Hepatocyte (in vitro differentiated cells): ENCODE data around the gene HERPUD1. TPM values are rescaled to one million over a fixed set of nuclear protein-coding genes. Genes with fewer than 3 reads are reported as not detected.

Experiments
- DNase-seq: peaks from one replicate; pipeline ENCODE4 v3.0.0-alpha.2; 2016; ENCODE audit warnings: low spot score
- H2AFZ ChIP-seq: fragments of 200-600 bp; sonication (generic); 2 replicates; pipeline ENCODE4 v1.6.0; 2016; ENCODE audit warnings: antibody characterized with exemption, mild to moderate bottlenecking
- H3K27ac ChIP-seq: fragments of 200-600 bp; sonication (generic); 2 replicates; pipeline ENCODE4 v1.5.1; 2016; ENCODE audit warnings: mild to moderate bottlenecking
- H3K27me3 ChIP-seq: fragments of 200-600 bp; sonication (generic); 2 replicates; pipeline ENCODE4 v1.6.1; 2016
- H3K36me3 ChIP-seq: fragments of 200-600 bp; sonication (generic); replicated peaks from 2 replicates; pipeline ENCODE4 v1.5.1; 2016; ENCODE audit warnings: low read depth; ENCODE audit not compliant: insufficient read depth
- H3K4me1 ChIP-seq: fragments of 200-600 bp; sonication (generic); 2 replicates; pipeline ENCODE4 v1.5.1; 2016; ENCODE audit warnings: mild to moderate bottlenecking, moderate library complexity; ENCODE audit not compliant: insufficient read depth
- H3K4me2 ChIP-seq: fragments of 200-600 bp; sonication (generic); 2 replicates; pipeline ENCODE4 v1.6.0; 2016
- H3K4me3 ChIP-seq: fragments of 200-600 bp; sonication (generic); 2 replicates; pipeline ENCODE4 v1.5.1; 2016; ENCODE audit warnings: mild to moderate bottlenecking
- H3K79me2 ChIP-seq: fragments of 200-600 bp; sonication (generic); 2 replicates; pipeline ENCODE4 v1.6.0; 2017; ENCODE audit warnings: mild to moderate bottlenecking
- H3K9me2 ChIP-seq: fragments of 200-600 bp; sonication (generic); replicated peaks from 2 replicates; pipeline ENCODE4 v1.6.0; 2017; ENCODE audit warnings: mild to moderate bottlenecking; ENCODE audit not compliant: insufficient read depth
- H3K9me3 ChIP-seq: fragments of 200-600 bp; sonication (generic); 2 replicates; pipeline ENCODE4 v1.5.1; 2016; ENCODE audit warnings: low read depth, mild to moderate bottlenecking
- H4K20me1 ChIP-seq: fragments of 200-600 bp; sonication (generic); 2 replicates; pipeline ENCODE4 v1.6.0; 2016; ENCODE audit warnings: mild to moderate bottlenecking; ENCODE audit not compliant: insufficient read depth, poor library complexity, severe bottlenecking
- CTCF ChIP-seq: fragments of 200-600 bp; sonication (generic); IDR thresholded peaks from 2 replicates; pipeline ENCODE4 v1.5.1; 2016; ENCODE audit warnings: antibody characterized with exemption, mild to moderate bottlenecking; ENCODE audit not compliant: poor library complexity
- EZH2 ChIP-seq: fragments of 200-600 bp; sonication (generic); IDR thresholded peaks from 2 replicates; pipeline ENCODE4 v1.6.1; 2016; ENCODE audit warnings: antibody characterized with exemption, mild to moderate bottlenecking, borderline replicate concordance
- EZH2phosphoT487 ChIP-seq: fragments of 200-600 bp; sonication (generic); IDR thresholded peaks from one replicate; pipeline ENCODE4 v1.6.1; 2018; ENCODE audit warnings: antibody characterized with exemption, mild to moderate bottlenecking, low read depth, moderate library complexity; ENCODE audit not compliant: unreplicated experiment, severe bottlenecking
- WGBS: methylation state at CpG from one replicate; pipeline ENCODE4 v1.1.6; 2016; ENCODE audit warnings: low lambda C conversion rate; ENCODE audit errors: missing lambda C conversion rate; 5-methylcytosine and 5-hydroxymethylcytosine counted together
- polyA plus RNA-seq: library from polyadenylated mRNA; unstranded; fragments of >200 nt; fragmentation: Nextera tagmentation; extraction: Ambion mirVana; gene quantifications from 2 replicates; pipeline ENCODE4 v1.2.1, GENCODE V29; 2016
- total RNA-seq: library from RNA; depleted of rRNA; stranded (reverse); fragments of >200 nt; gene quantifications from 2 replicates; pipeline ENCODE4 v1.2.3, GENCODE V29; 2014

HERPUD1 gene
- total and polyA plus RNA-seq, 2 experiments from 2014 or later, result 199 to 253 TPM

- no peak for TF ChIP-seq EZH2
- TF ChIP-seq EZH2phosphoT487, result no peak
- no peak for TF ChIP-seq CTCF
- WGBS, result 89% methylated on average over 12 of the region's 12 CpGs
- no peak overlapping the region for H3K4me2 ChIP-seq
- no peaks in the 10 kb centered on the region for H3K9me2 ChIP-seq
- DNase-seq, result no peak
- peaks cover 22% of the 10 kb centered on the region for H3K4me1 ChIP-seq
- no peaks in the 10 kb centered on the region for H3K9me3 ChIP-seq
- H2AFZ ChIP-seq, result no peak overlapping the region
- peak overlapping the region; percentile 63 for H3K27ac ChIP-seq
- no peaks in the 10 kb centered on the region for H3K79me2 ChIP-seq
- no peaks in the 10 kb centered on the region for H4K20me1 ChIP-seq
- no peak overlapping the region for H3K4me3 ChIP-seq
- H3K27me3 ChIP-seq, result no peaks in the 10 kb centered on the region
- H3K36me3 ChIP-seq, result no peaks in the 10 kb centered on the region
Observed at GRCh38 chr16:56918467-56919012, 13.4 kb upstream of the HERPUD1 start.

- no peaks in the 10 kb centered on the region for H3K36me3 ChIP-seq
- no peaks in the 10 kb centered on the region for H3K27me3 ChIP-seq
- H3K27ac ChIP-seq, result peak overlapping the region; percentile 63
- TF ChIP-seq EZH2phosphoT487, result no peak
- TF ChIP-seq EZH2, result no peak
- TF ChIP-seq CTCF, result no peak
- no peak overlapping the region for H3K4me3 ChIP-seq
- peaks cover 21% of the 10 kb centered on the region for H3K4me1 ChIP-seq
- no peaks in the 10 kb centered on the region for H3K9me2 ChIP-seq
- peak; percentile 49 for DNase-seq
- H2AFZ ChIP-seq, result no peak overlapping the region
- no peaks in the 10 kb centered on the region for H3K9me3 ChIP-seq
- H3K4me2 ChIP-seq, result peak overlapping the region; percentile 8
- no peaks in the 10 kb centered on the region for H3K79me2 ChIP-seq
- 41% methylated on average over 11 of the region's 11 CpGs for WGBS
- H4K20me1 ChIP-seq, result no peaks in the 10 kb centered on the region
Observed at GRCh38 chr16:56919099-56919800, 12.7 kb upstream of the HERPUD1 start.

GRCh38 chr16:56921571-56921970 lies 10.4 kb upstream of the HERPUD1 start:
- Histone ChIP-seq H3K4me3 (no peak overlapping the region), H3K4me1 (peaks cover 21% of the 10 kb centered on the region), H4K20me1 (no peaks in the 10 kb centered on the region), H3K36me3 (no peaks in the 10 kb centered on the region), H3K27me3 (no peaks in the 10 kb centered on the region), H3K79me2 (no peaks in the 10 kb centered on the region), H2AFZ (no peak overlapping the region), H3K9me3 (no peaks in the 10 kb centered on the region), H3K9me2 (no peaks in the 10 kb centered on the region), H3K27ac (peak overlapping the region; percentile 50), H3K4me2 (peak overlapping the region; percentile 14)
- no peak for DNase-seq
- 44% methylated on average over 4 of the region's 4 CpGs for WGBS
- TF ChIP-seq CTCF, result no peak
- no peak for TF ChIP-seq EZH2phosphoT487
- TF ChIP-seq EZH2, result no peak
